Activated CD4-positive, alpha-beta T cell treated with anti-CD3 and anti-CD28 coated beads, Interleukin-2, amount 50 U/mL, for 16 hours (primary cell): ENCODE measurements around the gene PITRM1.
"Not testable (repeated sequence)": the region's sequence is repeated elsewhere in the genome, so short reads cannot be mapped to it uniquely, and the experiment has no call there.

Source experiments
- DNase-seq: peaks from one replicate; pipeline ENCODE4 v3.0.0-alpha.2; 2020

The PITRM1 gene

DNA sequence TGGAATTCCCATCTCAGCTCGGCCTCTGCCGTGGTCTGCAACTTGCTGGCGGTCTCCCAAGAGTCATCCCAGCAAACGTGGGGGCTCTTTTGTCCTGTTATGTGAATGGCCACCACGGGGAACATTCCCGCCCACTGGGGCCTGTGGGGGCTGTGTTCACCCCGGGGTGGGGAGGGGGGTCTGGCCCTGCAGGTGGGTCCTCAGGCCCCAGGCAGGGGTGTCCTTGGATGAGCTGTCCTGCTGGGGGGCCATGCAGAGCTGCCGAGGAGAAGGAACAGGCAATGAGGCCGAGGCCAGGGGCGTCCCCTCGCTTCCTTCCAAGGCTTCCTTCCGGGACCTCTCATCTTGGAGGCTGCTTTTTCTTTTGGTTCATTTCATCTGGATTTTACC is 24.4 kb upstream of the PITRM1 start:
- DNase-seq: no peak

DNA sequence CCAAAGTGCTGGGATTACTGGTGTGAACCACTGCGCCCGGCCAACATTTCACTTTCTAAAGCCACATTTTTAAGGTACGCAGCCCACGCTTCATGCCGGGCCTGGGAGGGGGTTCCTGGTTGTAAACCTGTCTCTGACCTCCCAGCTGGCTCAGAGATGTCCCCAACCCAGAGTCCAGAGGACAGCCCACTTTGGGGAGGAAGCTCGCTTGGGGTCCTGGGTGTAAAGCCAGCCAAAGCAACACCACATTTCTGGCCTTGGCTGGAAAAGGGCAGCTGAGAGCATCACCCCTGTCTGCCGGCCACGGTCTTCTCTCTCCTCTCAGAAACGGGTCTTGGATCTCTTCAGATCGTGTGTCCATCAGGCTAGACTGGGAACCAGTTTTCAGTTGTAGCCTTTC is 23.9 kb upstream of the PITRM1 start:
- DNase-seq: no peak

DNA sequence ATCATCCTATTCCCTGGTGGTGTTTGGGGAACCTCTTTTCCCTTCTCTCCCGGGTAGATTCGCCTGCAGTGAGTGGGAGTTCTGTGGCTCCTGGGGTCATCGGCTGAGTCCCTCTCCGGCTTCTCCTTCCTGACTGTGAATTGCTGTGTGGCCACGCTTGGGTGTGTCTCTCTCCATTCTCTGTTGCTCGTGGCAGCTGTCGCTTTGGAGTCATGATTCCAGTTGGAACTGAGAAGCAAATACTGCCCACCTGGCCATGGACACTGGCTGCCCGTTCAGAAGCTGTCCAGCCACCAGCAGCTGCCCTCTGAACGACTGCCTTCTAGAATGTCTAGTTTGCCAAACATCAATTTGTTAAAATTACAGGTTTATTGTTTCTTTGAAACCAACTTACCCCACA is 23.1 kb upstream of the PITRM1 start:
- no peak for DNase-seq

DNA sequence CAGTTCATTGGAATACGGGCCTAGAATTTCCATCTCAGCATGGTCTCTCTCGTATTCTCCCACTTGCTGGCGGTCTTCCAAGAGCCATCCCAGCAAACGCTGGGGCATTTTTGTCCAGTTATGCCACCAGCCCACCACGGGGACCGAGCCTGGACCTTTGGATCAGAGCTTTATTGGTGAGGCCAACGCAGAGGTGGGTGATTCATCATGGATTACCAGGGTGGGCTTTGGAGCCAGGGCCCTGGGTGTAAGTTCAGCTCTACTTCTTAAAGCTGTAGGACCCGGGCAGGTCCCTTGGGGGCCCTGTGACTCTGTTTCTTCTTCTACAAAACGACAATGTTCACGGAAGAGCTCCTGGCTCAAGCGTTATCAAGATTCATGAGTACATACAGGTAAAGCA is 22.7 kb upstream of the PITRM1 start:
- no peak for DNase-seq

DNA sequence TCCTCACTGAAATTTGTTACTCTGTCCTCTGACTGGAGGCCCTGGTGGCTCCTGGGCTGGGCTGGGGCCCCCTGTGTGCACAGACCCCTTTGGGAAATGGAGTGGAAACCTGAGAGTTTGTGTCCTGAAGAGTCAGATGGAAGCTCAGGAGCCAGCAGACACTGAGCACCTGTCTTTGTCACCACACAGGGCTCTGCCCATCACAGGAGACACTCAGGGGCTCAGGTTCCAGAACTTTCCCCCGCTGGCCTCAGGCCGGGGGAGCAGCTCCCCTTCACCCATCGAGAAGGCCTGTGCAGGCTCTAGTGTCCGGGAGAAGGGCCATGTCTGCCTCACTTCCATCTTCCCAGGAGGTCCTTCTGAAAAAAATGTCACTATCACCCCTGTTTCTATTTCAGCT is 22.3 kb upstream of the PITRM1 start:
- no peak for DNase-seq

DNA sequence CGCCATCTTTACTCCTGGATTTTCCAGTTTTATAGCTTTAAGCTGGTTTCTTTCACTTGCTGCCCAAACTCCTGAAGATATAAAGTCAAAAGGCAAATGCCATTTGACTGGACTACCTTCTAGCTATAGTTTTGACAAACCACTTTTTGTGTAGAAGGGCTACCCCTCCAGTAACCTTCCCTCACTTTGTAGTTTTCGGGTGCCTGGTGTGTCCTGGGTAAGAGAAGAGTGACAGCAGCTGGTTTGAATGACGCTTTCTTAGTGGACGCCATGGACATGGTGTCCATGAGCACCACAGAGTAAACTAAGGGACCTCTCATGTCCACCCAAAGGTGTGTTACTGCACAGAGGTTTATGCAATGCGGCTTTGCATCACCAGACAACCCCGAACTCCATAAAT is 21.2 kb upstream of the PITRM1 start:
- DNase-seq: no peak

DNA sequence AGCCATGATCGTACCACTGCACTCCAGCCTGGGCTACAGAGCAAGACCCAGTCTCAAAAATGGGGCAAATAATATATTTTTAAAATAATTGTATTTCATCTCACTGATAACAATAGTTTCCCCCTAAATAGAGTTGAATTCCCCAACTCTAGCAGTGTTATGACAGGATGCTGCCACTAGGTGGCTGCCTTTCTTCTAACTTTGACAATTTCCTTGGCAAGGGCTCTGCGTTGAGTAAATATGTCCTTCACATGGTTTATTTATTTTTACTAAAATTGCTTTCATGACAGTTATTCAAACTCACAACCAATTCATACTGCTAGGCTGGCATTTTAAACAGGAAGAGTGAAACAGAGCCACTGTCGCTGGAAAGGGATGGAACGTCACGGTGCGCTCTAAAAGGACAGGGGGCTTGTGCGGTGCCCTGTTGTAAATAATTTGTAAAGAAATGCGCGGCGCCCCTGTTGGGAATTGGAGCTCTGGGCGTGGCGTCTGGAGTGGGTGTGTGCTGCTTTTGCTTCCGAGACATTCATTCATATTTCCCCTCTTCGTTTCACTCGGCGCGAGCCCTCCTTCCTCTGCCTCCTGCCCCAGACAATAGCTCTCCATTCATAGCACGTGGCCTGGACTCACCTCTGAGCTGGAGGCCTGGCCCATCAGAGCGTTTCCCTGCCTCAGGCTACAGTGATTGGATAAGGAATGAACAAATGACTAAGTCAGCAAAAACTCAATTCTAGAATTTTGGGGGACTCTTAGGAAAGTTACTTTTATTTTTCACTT is 20.5 kb upstream of the PITRM1 start:
- peak; percentile 64 for DNase-seq

DNA sequence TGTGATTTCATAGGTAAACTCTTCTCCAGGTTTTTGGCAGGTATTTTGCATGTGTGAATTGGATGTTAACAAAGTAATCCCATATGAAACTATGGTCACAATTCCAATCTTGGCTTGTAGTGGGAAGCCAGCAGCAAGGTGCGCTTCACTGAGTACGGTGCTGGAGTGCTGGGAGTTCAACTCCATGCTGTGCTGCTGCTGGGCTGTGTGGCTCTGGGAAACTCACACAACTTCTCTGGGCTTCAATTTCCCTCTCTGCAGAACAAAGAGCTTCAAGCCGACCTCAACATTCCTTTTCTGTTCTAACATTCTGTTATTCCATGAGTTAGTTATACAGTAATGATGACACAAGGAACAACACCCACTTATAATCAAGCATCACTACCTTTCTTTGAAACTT is 18.2 kb upstream of the PITRM1 start:
- no peak for DNase-seq

DNA sequence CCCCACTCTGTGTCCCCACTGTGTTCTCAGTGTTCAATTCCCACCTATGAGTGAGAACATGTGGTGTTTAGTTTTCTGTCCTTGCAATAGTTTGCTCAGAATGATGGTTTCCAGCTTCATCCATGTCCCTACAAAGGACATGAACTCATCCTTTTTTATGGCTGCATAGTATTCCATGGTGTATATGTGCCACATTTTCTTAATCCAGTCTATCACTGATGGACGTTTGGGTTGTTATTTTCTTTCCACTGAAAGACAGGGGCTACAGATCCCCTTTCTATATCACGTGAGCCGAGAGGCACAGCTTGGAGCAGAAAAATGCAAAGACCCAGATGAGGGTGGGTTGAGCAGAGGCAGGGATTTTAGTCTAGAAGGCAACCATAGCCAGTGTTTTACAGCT is 14.6 kb upstream of the PITRM1 start:
- DNase-seq: not testable (repeated sequence)

DNA sequence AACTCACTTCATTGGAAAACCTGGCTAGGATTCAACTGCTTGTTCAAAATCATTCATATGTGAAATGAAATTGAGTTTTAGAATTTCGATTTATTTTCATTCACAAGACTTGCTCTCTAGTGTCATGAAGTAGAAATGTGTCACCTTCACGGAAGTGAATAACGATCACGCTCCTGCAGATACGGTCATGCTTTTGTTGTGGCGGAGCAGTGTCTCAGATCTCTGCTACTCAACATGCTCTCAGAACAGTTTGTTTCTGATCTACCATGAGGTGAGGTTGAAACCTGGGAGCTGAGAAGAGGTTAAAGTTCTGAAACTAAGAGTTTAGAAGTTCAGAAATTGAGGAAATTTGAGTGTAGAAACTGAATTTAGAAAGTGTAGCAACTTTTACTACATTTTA is 13.8 kb upstream of the PITRM1 start:
- DNase-seq: peak; percentile 59

DNA sequence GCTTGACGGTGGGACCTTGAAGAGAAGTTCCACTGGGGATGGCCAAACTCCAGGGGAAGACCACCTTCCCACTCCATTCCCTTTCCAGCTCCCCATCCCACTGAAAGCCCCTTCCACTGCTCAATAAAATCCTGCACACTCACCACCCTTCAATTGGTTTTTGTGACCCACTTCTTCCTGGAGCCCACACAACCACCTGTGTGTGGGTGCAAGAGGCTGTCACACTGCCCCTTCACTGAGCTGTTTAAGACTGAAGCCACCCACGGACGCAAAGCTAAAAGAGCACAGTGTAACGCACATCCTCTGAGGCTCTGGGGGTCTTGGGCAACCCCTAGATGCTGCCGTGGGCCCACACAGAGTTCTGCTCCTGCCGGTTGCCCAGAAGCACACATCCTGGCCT is 12.8 kb upstream of the PITRM1 start:
- DNase-seq: no peak

DNA sequence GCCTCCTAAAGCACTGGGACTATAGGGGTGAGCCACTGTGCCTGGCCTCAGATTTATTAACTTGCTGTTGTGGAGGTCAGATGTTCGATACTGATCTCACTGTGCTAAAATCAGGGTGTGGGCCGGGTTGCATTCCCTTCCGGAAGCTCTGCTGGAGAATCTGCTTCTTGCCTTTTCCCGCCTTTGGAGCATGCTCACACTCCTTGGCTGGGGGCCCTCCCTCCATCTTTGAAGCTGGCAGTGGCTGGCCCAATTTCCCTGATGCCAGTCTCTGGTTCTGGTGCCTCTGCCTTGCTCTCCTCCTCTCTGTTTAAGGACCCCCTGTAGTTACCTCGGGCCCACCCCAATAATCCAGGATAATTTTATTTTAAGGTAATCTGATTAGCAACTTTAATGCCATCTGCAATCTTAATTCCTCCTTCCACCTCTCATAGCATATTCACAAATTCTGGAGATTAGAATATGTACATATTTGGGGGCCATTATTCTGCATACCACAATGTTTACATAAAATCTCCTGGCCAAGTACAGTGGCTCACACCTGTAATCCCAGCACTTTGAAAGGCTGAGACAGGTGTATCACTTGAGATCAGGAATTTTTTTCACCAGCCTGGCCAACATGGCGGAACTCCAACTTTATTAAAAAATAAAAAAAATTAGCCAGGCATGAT is 7.9 kb upstream of the PITRM1 start:
- DNase-seq: no peak

DNA sequence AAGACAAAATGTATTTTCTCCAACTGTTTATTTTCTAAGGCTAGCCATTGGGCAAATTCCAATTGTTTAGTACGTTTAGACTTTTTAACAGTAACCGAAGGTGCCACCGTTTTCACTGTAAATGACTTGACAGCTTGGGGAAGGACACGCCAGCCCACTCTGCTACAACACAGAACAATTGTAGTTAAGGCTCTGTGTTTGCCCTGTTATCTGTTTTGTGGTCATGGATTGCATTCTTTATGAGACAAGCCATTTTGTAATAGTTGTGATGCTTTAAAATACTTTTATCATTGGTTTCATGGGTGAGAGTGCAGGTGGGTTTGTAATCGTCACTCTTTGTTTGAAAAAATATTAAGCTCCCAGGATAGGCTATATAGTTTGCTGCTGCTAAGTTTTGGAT is 6.6 kb upstream of the PITRM1 start:
- DNase-seq: no peak

DNA sequence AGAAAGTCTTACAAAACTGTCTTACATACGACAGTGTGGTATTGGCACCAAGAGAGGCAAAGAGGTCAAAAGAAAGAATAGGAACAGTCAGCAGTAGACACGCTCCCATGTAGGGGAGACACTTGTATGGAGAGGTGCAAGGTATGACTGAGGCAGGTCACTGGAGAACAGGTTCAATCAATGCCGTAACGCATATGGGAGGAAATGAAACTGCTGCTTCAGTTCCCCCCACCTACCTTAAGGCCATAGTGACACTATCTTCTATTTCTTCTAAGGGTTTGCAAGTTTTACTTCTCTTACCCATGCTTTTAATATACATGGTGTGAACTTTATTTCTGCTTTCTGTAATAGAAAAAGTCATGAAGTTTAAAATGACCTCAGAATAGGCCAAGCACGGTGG is 5.5 kb upstream of the PITRM1 start:
- no peak for DNase-seq

DNA sequence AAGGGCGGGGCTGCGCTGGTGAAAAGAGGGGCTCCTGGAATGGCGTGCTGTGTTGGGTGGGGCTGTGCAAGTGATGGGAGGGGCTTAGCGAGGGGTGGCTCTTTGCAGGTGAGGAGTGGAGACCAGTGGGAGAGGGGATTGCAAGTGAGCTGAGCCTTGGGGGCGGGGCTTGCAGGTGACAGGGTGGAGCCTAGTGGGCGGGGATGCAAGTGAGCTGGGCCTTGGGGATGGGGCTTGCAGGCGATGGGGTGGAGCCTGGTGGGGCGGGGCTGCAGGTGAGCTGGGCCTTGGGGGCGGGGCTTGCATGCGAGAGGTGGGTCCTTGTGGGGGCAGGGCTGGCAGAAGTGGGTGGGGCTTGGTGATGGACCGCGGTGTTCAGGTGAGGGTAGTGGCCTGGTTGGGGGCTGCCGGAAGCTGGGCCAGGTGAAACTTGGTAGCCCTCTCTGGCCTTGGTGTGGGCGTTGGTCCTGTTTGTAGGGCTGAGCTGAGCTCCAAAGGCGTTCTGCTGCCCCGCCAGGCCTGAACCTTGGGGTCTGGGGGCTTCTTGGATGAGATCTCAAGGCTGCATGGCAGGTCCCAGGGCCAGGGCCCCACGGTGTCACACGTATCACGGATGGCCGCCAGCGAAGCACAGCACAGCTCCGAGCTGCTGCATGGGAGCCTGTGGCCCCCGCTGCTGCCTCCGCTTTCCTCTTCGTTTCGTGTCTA is 743 bp upstream of the PITRM1 start:
- peak; percentile 72 for DNase-seq

DNA sequence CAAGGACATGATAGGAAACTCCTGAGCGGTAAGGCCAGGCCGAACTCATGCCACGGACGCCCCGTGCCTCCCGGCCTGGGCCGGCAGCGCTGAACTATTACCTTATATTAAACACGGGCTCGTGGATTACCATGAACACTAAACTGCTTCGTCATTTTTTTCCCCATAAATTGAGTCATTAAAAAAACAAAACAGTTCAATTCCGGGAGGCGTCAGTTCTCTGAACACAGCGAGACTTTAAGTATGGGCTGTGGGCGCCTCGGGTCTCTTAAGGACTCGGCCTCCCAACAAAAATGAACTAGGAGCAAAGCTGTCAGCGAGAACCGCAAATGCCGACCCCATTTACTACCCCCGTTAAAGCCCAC is 519 bp downstream of the PITRM1 start:
- peak; percentile 50 for DNase-seq

DNA sequence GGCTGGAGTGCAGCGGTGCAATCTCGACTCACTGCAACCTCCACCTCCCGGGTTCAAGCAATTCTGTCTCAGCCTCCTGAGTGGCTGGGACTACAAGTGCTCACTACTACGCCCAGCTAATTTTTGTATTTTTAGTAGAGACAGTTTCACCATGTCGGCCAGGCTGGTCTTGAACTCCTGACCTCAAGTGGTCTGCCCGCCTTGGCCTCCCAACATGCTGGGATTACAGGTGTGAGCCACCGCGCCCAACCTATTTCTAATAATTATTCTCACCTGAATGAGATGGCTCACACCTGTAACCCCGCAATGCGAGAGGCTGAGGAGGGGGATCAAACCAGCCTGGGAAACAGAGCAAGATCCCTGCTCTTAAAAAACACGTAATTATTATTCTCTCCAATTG is 1.1 kb downstream of the PITRM1 start:
- not testable (repeated sequence) for DNase-seq

DNA sequence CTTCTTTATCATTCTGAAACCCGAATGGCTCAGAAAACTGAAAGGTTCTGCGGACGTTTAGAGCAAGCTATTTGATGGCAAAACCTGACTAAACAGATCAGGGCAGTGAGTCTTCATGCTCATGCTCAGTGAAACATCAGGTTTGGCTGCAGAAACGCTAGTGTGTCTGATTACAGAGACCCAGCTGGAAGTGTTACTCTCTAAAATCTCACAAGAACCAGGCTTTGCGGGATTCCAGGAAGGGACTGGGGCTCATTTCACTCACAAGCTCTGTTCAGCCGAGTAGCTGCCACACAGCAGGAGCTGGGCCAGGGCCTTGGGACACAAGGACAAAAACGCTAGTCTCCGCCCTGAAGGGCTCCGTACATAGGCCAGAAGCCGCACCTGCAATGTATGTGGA is 2.9 kb downstream of the PITRM1 start:
- no peak for DNase-seq

DNA sequence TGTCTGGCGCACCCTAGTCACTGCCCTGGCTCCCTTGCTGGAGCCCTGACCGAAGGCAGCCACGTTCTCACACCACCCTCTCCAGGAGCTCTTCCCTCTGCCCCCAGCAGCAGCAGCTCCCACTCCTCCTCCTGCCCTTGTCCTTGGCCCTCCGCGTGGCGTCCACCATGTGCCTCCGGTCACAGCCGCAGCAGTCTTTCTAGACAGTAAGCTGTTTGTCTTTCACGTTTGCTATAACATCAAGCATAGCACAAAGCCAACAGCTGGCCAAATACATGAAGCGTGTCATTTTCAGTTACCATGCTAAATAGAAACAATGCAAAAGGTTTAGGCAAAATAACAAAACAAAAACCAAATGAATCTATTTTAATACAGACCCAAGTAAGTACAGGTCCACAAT is 3.3 kb downstream of the PITRM1 start:
- no peak for DNase-seq

DNA sequence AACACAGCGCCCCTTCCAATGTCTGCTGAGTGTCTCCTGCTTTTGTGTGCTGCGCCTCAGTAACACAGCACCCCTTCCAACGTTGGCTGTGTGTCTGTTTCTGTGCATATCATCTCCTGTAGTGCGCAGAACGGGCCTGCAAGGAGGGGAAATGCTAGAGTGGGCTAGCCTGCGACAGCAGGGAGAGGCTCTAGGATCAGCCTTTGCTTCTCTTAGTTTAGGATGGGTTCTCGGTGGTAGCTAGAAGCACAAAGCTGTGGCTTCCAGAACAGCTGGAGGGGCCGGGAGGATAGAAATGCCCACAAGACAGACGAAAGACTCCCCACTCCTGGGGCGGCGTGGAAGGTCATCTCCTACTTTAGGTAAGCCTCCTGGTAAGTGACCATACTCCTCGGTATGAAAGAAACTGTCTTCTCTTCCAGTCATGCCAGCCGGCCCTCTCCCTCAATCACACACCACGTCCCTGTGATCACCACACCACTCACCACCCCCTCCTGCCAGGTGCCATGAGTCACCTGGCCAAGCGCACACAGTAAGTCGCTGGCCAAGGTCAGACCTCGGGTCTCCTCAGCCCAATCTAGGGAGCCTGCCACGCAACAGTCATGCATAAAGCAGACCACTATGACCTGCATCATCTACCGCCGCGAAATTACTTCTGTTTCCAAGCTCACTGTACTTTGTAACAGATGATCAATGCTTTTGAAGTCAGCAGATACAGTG is 4.8 kb downstream of the PITRM1 start:
- no peak for DNase-seq

DNA sequence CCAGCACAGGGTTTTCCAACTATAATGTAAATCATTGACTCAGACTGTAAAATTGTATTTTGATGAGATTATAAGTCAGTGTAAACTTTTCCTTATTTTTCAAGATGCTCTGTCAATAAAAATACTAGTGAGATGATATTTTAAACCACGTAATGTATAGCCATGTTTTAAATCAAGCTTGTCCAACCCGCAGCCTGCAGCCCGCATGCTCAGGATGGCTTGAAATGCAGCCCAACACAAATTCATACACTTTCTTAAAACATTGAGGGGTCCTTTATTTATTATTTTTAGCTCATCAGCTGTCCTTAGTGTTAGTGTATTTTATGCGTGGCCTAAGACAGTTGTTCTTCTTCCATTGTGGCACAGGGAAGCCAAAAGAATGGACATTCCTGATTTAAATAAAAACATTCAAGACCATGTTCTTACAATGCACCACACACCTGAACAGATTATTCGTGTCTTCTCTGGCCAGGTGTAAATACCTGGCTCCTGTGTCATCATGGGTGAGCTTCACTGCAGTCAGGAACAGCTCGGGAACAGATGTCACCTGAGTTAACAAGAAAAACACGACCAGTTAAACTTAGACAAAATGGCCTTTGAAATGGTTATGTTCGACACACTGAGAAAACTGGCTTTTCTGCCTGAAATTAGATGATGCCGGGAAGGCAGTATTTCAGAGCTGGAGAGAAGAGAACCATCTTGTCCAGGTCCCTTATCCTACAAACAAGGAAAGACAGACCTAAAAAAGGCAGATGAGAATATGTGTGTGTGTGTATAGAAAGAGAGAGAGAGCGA is 5.9 kb downstream of the PITRM1 start:
- no peak for DNase-seq

DNA sequence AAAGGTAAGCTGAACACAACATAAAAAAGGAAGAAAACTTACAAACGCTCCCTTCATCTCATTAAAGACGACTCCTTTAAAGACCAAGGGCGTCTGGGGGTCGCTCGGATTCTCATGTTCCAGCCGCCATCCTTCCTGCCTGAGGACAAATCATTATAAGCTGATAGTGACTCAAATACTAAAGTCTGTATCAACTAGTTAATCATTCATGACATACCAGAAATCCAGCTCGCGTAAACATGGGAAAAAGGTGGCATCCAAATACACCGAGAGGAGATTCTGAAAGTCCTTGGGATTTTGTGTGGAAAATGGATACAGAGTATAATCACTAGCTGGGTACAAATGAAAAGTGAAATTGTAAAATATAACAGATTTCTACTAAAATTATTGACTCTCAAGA is 7.4 kb downstream of the PITRM1 start:
- DNase-seq: no peak

DNA sequence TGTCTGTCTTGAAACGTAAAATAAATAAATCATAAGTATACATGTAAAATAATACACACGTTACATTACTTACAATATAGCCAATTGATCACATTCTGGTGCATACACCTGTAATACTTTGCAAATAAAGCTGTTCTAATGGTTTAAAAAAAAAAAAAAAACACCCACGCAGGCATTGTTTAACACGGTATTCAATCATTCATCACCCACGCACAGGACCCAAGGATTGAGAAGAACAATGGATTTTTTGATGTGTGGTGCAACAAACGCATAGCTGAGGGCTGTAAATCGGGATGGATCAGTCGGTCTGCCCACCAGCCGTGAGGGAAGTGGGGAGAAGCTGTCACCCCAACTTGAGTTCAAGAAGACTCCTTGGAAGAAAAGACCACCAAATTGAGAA is 8.7 kb downstream of the PITRM1 start:
- DNase-seq: no peak
